ENCODE data around the gene CDK12. TPM values are rescaled to one million over a fixed set of nuclear protein-coding genes. Genes with fewer than 3 reads are reported as not detected.

The CDK12 gene
- polyA plus RNA-seq, 2 of the 4 experiments (the other 2 are of a cell fraction), result 36.7 to 42.1 TPM

GRCh38 chr17:39551879-39552278 lies 90.6 kb downstream of the CDK12 start:
- no peak for ATAC-seq
- POLR2A ChIA-PET, result no interaction called here
- Histone ChIP-seq H3K4me3 (no peak overlapping the region), H3K4me1 (no peaks in the 10 kb centered on the region), H3K4me2 (no peak overlapping the region), H3K9me3 (no peaks in the 10 kb centered on the region), H3K27ac (no peak overlapping the region)
- FAIRE-seq, result no peak
- DNase-seq (ENCODE audit: low read depth in 1 of 2, low spot score in 1 of 2), result no peak
- CTCF ChIA-PET, result interaction anchor here (1.1 to 22.1 kb wide), 7 partner anchors 14 to 102 kb away, joined by 3 to 533 read pairs (median 11); partner anchors contain the start of gene PPP1R1B
- TF ChIP-seq POLR2A (IDR thresholded peaks at IDR 0.05; ENCODE audit: low read length) (no peak), JUNB (IDR thresholded peaks at IDR 0.05) (no peak), BHLHE40 (IDR thresholded peaks at IDR 0.05; ENCODE audit: low read depth, low read length) (no peak), EHMT2 (IDR thresholded peaks at IDR 0.05; ENCODE audit: low read depth) (no peak), EHF (CRISPR knock-in tag; IDR thresholded peaks at IDR 0.05) (no peak), SMC3 (IDR thresholded peaks at IDR 0.05) (no peak), HOXA7 (CRISPR knock-in tag; IDR thresholded peaks at IDR 0.05) (no peak), NFE2L2 (conservative IDR thresholded peaks at IDR 0.05; ENCODE audit: low read length) (no peak)
- 100% methylated on average over 1 of the region's 1 CpG for WGBS (ENCODE audit: missing lambda C conversion rate)

GRCh38 chr17:39553341-39553945 lies 92.2 kb downstream of the CDK12 start:
- WGBS (ENCODE audit: missing lambda C conversion rate), result 32% methylated on average over 2 of the region's 2 CpGs
- ChIA-PET CTCF (interaction anchor here (0.9 to 22.1 kb wide), 15 partner anchors 9 to 115 kb away, joined by 3 to 533 read pairs (median 4); partner anchors contain the start of genes PNMT and PPP1R1B), POLR2A (no interaction called here)
- FAIRE-seq (no peak), DNase-seq (ENCODE audit: low read depth in 1 of 2, low spot score in 1 of 2) (no peak), ATAC-seq (peak in 1 of 2 experiments; percentile 37; a peak in 2 of 6 replicates)
- Histone ChIP-seq H3K4me2 (no peak overlapping the region), H3K4me1 (no peaks in the 10 kb centered on the region), H3K9me3 (no peaks in the 10 kb centered on the region), H3K4me3 (no peak overlapping the region), H3K27ac (no peak overlapping the region)
- TF ChIP-seq SMC3 (IDR thresholded peaks at IDR 0.05) (no peak), JUN (IDR thresholded peaks at IDR 0.05) (no peak), ESRRA (IDR thresholded peaks at IDR 0.05; ENCODE audit: borderline replicate concordance, low read length) (no peak), CBX8 (IDR thresholded peaks at IDR 0.05) (no peak), JUNB (IDR thresholded peaks at IDR 0.05) (no peak), MAFK (IDR thresholded peaks at IDR 0.05; ENCODE audit: partially characterized antibody) (no peak), FOSL2 (IDR thresholded peaks at IDR 0.05) (no peak), FOSL2 (CRISPR knock-in tag; IDR thresholded peaks at IDR 0.05) (no peak), RFX5 (IDR thresholded peaks at IDR 0.05) (no peak), FOSB (CRISPR knock-in tag; IDR thresholded peaks at IDR 0.05) (no peak), HMGXB4 (CRISPR knock-in tag; IDR thresholded peaks at IDR 0.05; ENCODE audit: borderline replicate concordance) (no peak), REST (IDR thresholded peaks at IDR 0.05) (no peak), CHD4 (IDR thresholded peaks at IDR 0.05; ENCODE audit: borderline replicate concordance) (no peak), ZFP36 (IDR thresholded peaks at IDR 0.05; ENCODE audit: borderline replicate concordance, partially characterized antibody) (no peak), BHLHE40 (IDR thresholded peaks at IDR 0.05; ENCODE audit: low read depth, low read length) (no peak), HOXB13 (CRISPR knock-in tag; IDR thresholded peaks at IDR 0.05; ENCODE audit: low read depth) (no peak), POLR2A (IDR thresholded peaks at IDR 0.05; ENCODE audit: low read length) (no peak), TFCP2L1 (CRISPR knock-in tag; IDR thresholded peaks at IDR 0.05) (no peak), ELK1 (IDR thresholded peaks at IDR 0.05; ENCODE audit: low read depth, low read length) (no peak)
